Breast epithelium (tissue), 3 donors: ENCODE measurements around the gene OR9A2.

Experiments
- CTCF ChIP-seq, 3 donors: fragments of 450-650 bp; IDR thresholded peaks; one replicate each; pipeline ENCODE4 v1.5.1; 2016 to 2017; ENCODE audit warnings: antibody characterized with exemption in 3 of 3, mild to moderate bottlenecking in 3 of 3, moderate library complexity in 3 of 3
- POLR2A ChIP-seq: fragments of 450-650 bp; IDR thresholded peaks from one replicate; pipeline ENCODE4 v1.6.1; 2016; ENCODE audit warnings: antibody characterized with exemption, mild to moderate bottlenecking, moderate library complexity
- POLR2AphosphoS5 ChIP-seq, 3 donors: sonication (generic); formaldehyde crosslinking; IDR thresholded peaks; one replicate each; pipeline ENCODE4 v1.6.1; 2017; ENCODE audit warnings: antibody characterized with exemption in 3 of 3

GRCh38 chr7:143074141-143074540, 47.2 kb upstream of the OR9A2 start:
- TF ChIP-seq CTCF (IDR thresholded peaks at IDR 0.05) (no peak), POLR2A (no peak), POLR2AphosphoS5 (IDR thresholded peaks at IDR 0.05) (no peak)
